Colonic mucosa (tissue), 4 donors: ENCODE data around the gene SLC8A1. TPM values are rescaled to one million over a fixed set of nuclear protein-coding genes. Genes with fewer than 3 reads are reported as not detected.

Source experiments
- DNase-seq: peaks from one replicate; pipeline ENCODE4 v3.0.0-alpha.2; 2020
- H3K27ac ChIP-seq: fragments of 200-600 bp; one replicate; pipeline ENCODE4 v1.8.0; 2021
- H3K27me3 ChIP-seq: fragments of 200-600 bp; one replicate; pipeline ENCODE4 v1.8.0; 2021
- H3K36me3 ChIP-seq: fragments of 200-600 bp; one replicate; pipeline ENCODE4 v1.8.0; 2021
- H3K4me1 ChIP-seq: fragments of 200-600 bp; one replicate; pipeline ENCODE4 v1.8.0; 2021; ENCODE audit warnings: mild to moderate bottlenecking
- H3K4me3 ChIP-seq: fragments of 200-600 bp; one replicate; pipeline ENCODE4 v1.8.0; 2021
- H3K9ac ChIP-seq, 2 donors: one replicate each; pipeline ENCODE4 v1.7.0; 2013; ENCODE audit warnings: control low read depth in 2 of 2, low read depth in 2 of 2, low read length in 2 of 2
- H3K9me3 ChIP-seq: fragments of 200-600 bp; one replicate; pipeline ENCODE4 v1.8.0; 2021
- intact Hi-C: fragments of 100-400 bp; cut with DNase I; formaldehyde crosslinking; loops from one replicate; pipeline ENCODE4 v1.14.1; 2022
- total RNA-seq, 2 donors: library from RNA; stranded (reverse); fragmentation: NEBNext Ultra II Directional in 1 of 2; extraction: Animal tissue kit (Norgen Biotek cat#: 25700) in 1 of 2; gene quantifications; one replicate each; pipeline ENCODE4 v1.2.1, GENCODE V29; 2021
- TF ChIP-seq, protein P1 (sequence below): fragments of 200-600 bp; IDR thresholded peaks from one replicate; pipeline ENCODE4 v1.8.0; 2022; ENCODE audit warnings: antibody characterized with exemption, mild to moderate bottlenecking
- donor health status: healthy.
- donor health status: DM: no; HTN: no; CAD: no.
- donor health status: DM: no; HTN: no; CAD: no.

The SLC8A1 gene
- total RNA-seq, 2 donors from 2014 or later, result 4.1 to 25.5 TPM

DNA sequence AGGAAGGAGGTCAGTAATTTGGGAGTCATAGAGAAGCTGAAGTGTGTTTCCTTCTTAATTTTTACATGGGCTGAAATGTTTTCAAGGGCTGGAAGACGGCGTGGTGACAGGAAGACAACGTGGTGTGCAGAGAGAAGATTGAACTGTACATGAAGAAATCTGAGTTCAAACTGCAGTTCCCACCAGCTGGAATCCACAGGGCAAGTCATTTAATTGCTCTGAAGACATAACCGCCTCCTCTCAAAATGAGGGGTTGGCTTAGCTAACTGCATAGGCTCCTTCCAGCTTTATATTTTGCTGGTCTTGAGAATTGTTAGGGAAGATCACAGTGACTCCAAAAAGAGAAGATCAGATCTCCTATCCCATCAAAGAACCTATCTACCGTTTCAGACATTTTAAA is 103.9 kb downstream of the SLC8A1 start:
- Histone ChIP-seq H3K27ac (no peak overlapping the region), H3K9ac (no peak overlapping the region), H3K36me3 (no peaks in the 10 kb centered on the region), H3K4me1 (no peaks in the 10 kb centered on the region), H3K9me3 (no peaks in the 10 kb centered on the region), H3K27me3 (no peaks in the 10 kb centered on the region), H3K4me3 (no peak overlapping the region)
- no peak for DNase-seq
- intact Hi-C loops, result no loop called here
- TF ChIP-seq, protein P1, sequence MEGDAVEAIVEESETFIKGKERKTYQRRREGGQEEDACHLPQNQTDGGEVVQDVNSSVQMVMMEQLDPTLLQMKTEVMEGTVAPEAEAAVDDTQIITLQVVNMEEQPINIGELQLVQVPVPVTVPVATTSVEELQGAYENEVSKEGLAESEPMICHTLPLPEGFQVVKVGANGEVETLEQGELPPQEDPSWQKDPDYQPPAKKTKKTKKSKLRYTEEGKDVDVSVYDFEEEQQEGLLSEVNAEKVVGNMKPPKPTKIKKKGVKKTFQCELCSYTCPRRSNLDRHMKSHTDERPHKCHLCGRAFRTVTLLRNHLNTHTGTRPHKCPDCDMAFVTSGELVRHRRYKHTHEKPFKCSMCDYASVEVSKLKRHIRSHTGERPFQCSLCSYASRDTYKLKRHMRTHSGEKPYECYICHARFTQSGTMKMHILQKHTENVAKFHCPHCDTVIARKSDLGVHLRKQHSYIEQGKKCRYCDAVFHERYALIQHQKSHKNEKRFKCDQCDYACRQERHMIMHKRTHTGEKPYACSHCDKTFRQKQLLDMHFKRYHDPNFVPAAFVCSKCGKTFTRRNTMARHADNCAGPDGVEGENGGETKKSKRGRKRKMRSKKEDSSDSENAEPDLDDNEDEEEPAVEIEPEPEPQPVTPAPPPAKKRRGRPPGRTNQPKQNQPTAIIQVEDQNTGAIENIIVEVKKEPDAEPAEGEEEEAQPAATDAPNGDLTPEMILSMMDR, result no peak

DNA sequence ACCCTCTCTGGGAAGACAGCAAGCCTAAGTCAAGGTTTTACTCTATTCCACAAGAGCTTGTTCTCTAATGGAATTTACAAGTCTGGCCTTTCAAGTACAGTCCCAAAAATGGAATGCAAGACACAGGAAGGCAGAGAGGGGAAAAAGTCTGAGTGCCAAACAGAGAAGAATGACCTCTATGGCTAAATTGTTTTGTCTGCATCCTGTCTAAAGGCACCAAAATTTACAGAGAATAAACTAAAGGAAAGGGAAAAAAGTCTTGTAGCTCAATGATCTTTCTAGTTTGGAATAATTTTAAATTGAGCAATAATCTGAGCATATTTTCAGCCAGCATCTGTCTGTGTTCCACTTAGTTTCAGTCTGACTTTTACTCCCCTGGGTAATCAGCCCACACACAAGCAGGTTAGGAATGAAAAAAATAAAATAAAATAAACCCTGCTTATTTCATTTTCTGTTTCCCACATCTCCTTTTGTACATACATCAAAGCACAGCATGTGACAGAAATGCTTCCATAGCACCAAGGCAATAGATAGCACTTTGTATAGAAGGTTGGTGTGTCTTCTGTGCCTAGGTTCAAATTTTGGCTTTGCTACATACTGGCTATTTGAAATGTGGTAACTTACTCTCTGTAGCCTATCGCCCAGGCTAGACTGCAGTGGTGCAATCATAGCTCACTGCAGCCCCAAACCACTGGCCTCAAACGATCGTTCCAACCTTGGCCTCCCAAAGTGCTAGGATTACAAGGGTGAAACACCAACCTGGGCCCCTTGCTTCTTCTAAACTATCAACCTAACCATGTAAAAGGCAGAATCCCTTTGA is 105.1 kb downstream of the SLC8A1 start:
- Histone ChIP-seq H3K27ac (peak overlapping the region; percentile 31), H3K4me3 (no peak overlapping the region), H3K27me3 (no peaks in the 10 kb centered on the region), H3K4me1 (no peaks in the 10 kb centered on the region), H3K36me3 (no peaks in the 10 kb centered on the region), H3K9me3 (no peaks in the 10 kb centered on the region), H3K9ac (no peak overlapping the region)
- no peak for DNase-seq
- TF ChIP-seq, protein P1, result no peak
- intact Hi-C loops, result no loop called here

DNA sequence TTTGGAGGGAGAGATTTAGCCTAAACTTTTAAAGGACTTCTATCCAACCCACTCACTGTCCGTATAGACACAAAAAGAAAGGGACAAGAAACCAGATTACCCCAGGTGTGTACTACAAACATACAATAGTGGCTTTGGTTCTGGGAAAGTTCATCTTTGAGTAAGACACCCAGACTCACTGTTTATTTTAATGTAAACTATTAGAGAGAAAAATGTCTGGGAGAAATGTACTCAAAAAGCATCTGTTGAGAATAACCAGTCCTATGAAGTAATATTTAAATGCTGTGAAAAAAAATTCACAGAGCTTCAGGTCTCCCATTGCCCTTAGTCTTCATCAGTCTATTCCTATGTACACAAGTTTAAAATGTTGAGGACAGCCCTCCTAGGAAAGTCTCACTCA is 107.5 kb downstream of the SLC8A1 start:
- intact Hi-C loops, result no loop called here

DNA sequence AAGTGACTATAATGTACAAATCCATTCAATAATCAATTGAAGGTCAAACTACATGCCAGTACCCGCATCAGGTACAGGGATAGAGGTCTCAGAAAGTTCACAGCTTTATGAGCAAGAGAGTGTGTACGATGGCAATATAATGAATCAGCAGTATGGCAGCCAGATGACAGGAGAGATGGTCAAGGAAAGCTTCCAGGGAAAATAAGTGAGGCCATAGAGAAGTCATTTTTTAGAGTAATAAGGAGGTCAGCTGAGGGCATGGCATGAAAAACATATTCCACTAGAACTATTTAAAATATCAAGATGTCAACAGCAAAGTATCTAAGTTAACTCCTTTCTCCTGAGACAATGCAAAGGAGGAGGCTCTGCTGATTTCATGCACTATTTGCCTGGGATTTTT is 108.0 kb downstream of the SLC8A1 start:
- no peaks in the 10 kb centered on the region for H3K36me3 ChIP-seq
- intact Hi-C loops, result no loop called here
- DNase-seq, result no peak
- H3K27me3 ChIP-seq, result no peaks in the 10 kb centered on the region
- H3K9me3 ChIP-seq, result no peaks in the 10 kb centered on the region
- H3K4me3 ChIP-seq, result no peak overlapping the region
- no peak overlapping the region for H3K27ac ChIP-seq
- no peak overlapping the region for H3K9ac ChIP-seq
- no peaks in the 10 kb centered on the region for H3K4me1 ChIP-seq
- TF ChIP-seq, protein P1, result no peak

More for the DNA sequence above, 107.5 kb downstream of the SLC8A1 start:
- no peaks in the 10 kb centered on the region for H3K36me3 ChIP-seq
- no peak overlapping the region for H3K4me3 ChIP-seq
- no peak overlapping the region for H3K9ac ChIP-seq
- H3K9me3 ChIP-seq, result no peaks in the 10 kb centered on the region
- H3K27ac ChIP-seq, result no peak overlapping the region
- no peaks in the 10 kb centered on the region for H3K4me1 ChIP-seq
- TF ChIP-seq, protein P1, result no peak
- no peak for DNase-seq
- no peaks in the 10 kb centered on the region for H3K27me3 ChIP-seq

DNA sequence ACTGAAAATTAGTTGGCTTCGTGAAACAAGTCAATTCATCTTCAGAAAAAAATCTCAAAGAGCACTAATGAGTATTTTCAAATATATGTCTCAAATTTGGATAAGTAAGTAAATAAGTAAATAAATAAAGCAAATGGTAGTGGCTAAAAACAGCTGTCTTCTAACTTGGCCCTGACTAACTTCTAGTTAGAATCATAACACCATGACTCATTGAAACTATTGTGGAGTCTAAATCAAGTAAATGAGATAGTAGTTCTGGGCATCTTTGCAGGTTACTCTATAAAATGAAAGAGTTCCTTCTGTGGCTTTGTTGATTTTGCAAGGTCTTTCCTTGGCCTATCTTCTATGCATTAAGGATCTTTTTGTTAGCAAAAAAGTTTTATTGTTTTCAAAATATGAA is 110.7 kb downstream of the SLC8A1 start:
- Histone ChIP-seq H3K4me1 (no peaks in the 10 kb centered on the region), H3K36me3 (no peaks in the 10 kb centered on the region), H3K4me3 (no peak overlapping the region), H3K27ac (no peak overlapping the region), H3K9me3 (no peaks in the 10 kb centered on the region), H3K27me3 (no peaks in the 10 kb centered on the region), H3K9ac (no peak overlapping the region)
- TF ChIP-seq, protein P1, result no peak
- no peak for DNase-seq
- intact Hi-C loops, result no loop called here
